Small intestine (tissue), 7 donors: Measurements from ENCODE around the gene HMGN5. TPM values are rescaled to one million over a fixed set of nuclear protein-coding genes. Genes with fewer than 3 reads are reported as not detected.

ENCODE experiments used
- DNase-seq, 2 donors: peaks; one replicate each; pipeline versions ENCODE4 v3.0.0 to v3.0.0-alpha.2; 2013
- FAIRE-seq: peaks from 2 replicates; lab custom pipeline; 2012; peaks lifted over from hg19 to GRCh38; lab: Jason Lieb, UNC
- H3K27ac ChIP-seq, 3 donors: one replicate each; pipeline ENCODE4 v1.5.1; 2013; ENCODE audit warnings: low read length in 2 of 3, mild to moderate bottlenecking in 2 of 3, control low read depth in 1 of 3, inconsistent platforms in 1 of 3, low read depth in 1 of 3, moderate library complexity in 1 of 3
- H3K27me3 ChIP-seq, 3 donors: one replicate each; pipeline ENCODE4 v1.6.1; 2013; ENCODE audit warnings: low read length in 3 of 3, inconsistent platforms in 1 of 3; ENCODE audit not compliant: control insufficient read depth in 3 of 3, insufficient read depth in 3 of 3
- H3K36me3 ChIP-seq, 3 donors: one replicate each; pipeline ENCODE4 v1.6.1; 2013; ENCODE audit warnings: low read length in 3 of 3, inconsistent platforms in 1 of 3, low read depth in 1 of 3, mild to moderate bottlenecking in 1 of 3, moderate library complexity in 1 of 3; ENCODE audit not compliant: control insufficient read depth in 3 of 3, insufficient read depth in 2 of 3
- H3K4me1 ChIP-seq, 3 donors: one replicate each; pipeline ENCODE4 v1.6.1; 2013; ENCODE audit warnings: low read length in 2 of 3, inconsistent platforms in 1 of 3, low read depth in 1 of 3, mild to moderate bottlenecking in 1 of 3, moderate library complexity in 1 of 3; ENCODE audit not compliant: control insufficient read depth in 3 of 3, insufficient read depth in 2 of 3
- H3K4me3 ChIP-seq, 3 donors: one replicate each; pipeline ENCODE4 v1.5.1; 2013; ENCODE audit warnings: low read length in 3 of 3, control low read depth in 1 of 3, inconsistent platforms in 1 of 3, low read depth in 1 of 3, mild to moderate bottlenecking in 1 of 3, moderate library complexity in 1 of 3
- H3K9me3 ChIP-seq, 2 donors: one replicate each; pipeline ENCODE4 v1.6.1; 2013; ENCODE audit warnings: low read depth in 1 of 2, low read length in 1 of 2; ENCODE audit not compliant: control insufficient read depth in 2 of 2, insufficient read depth in 1 of 2
- WGBS, 3 donors: extraction: QIAGEN DNeasy Blood & Tissue Kit; methylation state at CpG; one replicate each; pipeline ENCODE4 v1.1.7; 2013; 5-methylcytosine and 5-hydroxymethylcytosine counted together
- polyA plus RNA-seq, 4 donors: library from polyadenylated mRNA; stranded (reverse) in 3 of 4; unstranded in 1 of 4; fragments of 200-250 nt in 3 of 4; fragments of 120-200 nt in 1 of 4; gene quantifications; one replicate each; pipeline versions ENCODE4 v1.2.1 to v1.2.3, GENCODE V29; 2013
- donor health status: healthy with polysubstance abuse.
- donor health status: control.
- donor health status: control.
- donor health status: Bipolar disorder and iron deficiency.
- donor health status: healthy.

The HMGN5 gene
- polyA plus RNA-seq, 4 donors: 10.8 to 32.0 (median 17.7) TPM

DNA sequence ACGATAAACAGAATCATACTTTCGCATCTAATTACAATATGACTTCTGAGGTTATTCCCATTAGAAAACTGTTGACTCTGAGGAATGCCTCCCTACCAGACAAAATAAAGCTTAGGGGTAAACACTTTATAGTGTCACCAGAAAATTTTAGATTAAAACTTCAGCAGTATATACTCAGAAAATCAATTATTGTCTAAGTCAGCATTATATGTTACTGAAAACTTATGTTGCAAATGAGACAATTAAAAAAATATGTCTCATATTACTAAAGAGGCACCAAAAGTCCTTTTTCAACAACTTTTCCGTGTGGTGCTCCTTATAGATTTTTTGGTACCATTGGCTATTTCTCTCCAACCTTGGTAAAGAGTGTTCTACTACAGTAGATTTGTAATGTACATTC lies 91.4 kb downstream of the HMGN5 start:
- 73 to 87% (median 87%) methylated on average over 3 of the region's 3 CpGs for WGBS, 3 donors
- Histone ChIP-seq H3K4me1 (no peaks in the 10 kb centered on the region), H3K36me3 (no peaks in the 10 kb centered on the region), H3K9me3 (peaks cover 0 to 7% of the 10 kb centered on the region in 2 donors), H3K27ac (no peak overlapping the region), H3K4me3 (no peak overlapping the region), H3K27me3 (no peaks in the 10 kb centered on the region)
- no peak for FAIRE-seq
- DNase-seq: no peak

DNA sequence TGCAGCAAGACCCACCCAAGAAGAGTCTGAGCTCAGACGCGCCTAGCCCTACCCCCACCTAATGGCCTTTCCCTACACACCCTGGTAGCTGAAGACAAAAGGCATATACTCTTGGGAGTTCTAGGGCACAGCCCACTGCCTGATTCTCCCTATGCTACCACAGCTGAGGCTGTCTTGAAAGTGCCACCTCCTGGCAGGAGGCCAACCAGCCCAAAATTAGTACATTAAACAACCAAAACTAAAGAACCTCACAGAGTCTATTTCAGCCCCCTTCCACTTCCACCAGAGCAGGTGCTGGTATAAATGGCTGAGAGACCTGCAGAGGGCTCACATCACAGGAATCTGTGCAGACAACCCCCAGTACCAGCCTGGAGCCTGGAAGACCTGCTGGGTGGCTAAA lies 119.1 kb downstream of the HMGN5 start:
- Histone ChIP-seq H3K9me3 (peaks cover 0 to 4% of the 10 kb centered on the region in 2 donors), H3K27ac (no peak overlapping the region), H3K4me1 (no peaks in the 10 kb centered on the region), H3K4me3 (no peak overlapping the region), H3K27me3 (no peaks in the 10 kb centered on the region), H3K36me3 (no peaks in the 10 kb centered on the region)
- WGBS, 3 donors: 92 to 100% (median 97%) methylated on average over 2 of the region's 2 CpGs
- FAIRE-seq (no peak), DNase-seq (no peak)

Other genes with a start within 250 kb of the HMGN5 start
- gene SH3BGRL, start 189 bp upstream of the HMGN5 start, polyA plus RNA-seq: 100 to 1,000 TPM in 1 of 4 donors, 10 to 100 TPM in 3; 65.0 to 108 (median 70.2) TPM